ENCODE results near the gene MOB3B.

Gene MOB3B

DNA sequence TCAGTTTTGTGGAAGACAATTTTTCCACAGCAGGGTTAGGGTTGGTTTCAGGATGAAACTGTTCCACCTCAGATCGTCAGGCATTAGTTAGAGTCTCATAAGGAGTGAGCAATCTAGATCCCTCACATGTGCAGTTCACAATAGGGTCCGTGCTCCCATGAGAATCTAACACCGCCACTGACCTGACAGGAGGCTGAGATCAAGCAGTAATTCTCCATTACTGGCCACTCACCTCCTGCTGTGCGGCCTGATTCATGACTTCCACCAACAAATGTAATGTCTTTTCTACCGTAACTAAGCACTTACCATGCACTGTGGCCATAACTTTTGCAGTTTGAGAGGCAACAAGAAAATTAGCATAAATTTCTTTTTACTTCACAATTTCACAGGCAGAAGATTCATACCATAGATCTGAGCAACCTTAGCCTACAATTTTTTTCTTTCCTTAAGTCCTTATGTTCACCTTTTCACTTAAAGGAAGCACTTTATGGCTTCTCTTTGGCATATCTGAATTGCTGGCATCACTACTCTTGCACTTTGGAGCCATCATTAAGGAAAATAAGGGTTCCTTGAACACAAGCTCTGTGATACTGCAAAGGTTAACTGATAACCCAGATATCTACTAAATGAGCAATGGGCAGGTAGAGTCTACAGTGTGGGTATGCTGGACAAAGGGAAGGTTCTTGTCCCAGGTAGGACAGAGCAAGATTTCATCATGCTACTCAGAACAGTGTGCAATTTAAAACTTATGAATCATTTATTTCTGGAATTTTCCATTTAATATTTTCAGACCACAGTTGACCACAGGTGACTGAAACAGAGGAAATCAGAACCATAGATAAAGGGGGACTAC is 88.5 kb downstream of the MOB3B start:
- in situ Hi-C loops (cut with HindIII; ENCODE audit: low pct_ligation_motif_present, low sequenced_read_pairs), result no loop called here

DNA sequence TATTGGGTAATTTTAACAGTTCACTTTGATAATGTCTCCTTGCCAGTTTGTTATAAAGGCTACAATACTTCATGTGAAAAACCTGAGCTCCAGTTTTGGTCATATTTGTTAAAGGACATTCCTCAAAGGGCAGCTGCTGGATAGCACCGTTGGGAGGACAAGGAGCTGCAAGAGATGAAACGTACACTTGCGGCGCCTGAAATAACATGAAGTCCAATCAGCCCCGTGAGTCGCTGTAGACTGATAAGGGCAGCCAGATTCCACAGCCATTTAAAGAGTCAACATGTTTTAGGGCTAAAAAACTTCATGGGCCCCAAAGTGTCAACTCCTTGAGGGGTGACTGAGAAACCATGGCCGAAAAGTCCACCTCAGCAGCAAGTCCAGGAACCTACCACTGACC is 91.1 kb downstream of the MOB3B start:
- TF ChIP-seq, protein P1, sequence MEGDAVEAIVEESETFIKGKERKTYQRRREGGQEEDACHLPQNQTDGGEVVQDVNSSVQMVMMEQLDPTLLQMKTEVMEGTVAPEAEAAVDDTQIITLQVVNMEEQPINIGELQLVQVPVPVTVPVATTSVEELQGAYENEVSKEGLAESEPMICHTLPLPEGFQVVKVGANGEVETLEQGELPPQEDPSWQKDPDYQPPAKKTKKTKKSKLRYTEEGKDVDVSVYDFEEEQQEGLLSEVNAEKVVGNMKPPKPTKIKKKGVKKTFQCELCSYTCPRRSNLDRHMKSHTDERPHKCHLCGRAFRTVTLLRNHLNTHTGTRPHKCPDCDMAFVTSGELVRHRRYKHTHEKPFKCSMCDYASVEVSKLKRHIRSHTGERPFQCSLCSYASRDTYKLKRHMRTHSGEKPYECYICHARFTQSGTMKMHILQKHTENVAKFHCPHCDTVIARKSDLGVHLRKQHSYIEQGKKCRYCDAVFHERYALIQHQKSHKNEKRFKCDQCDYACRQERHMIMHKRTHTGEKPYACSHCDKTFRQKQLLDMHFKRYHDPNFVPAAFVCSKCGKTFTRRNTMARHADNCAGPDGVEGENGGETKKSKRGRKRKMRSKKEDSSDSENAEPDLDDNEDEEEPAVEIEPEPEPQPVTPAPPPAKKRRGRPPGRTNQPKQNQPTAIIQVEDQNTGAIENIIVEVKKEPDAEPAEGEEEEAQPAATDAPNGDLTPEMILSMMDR (IDR thresholded peaks at IDR 0.05; ENCODE audit: low read depth, low read length, missing control alignments), result no peak
- DNase-seq, result no peak
- Histone ChIP-seq H3K36me3 (replicated peaks) (no peaks in the 10 kb centered on the region), H3K27me3 (replicated peaks) (no peaks in the 10 kb centered on the region), H3K27ac (no peak overlapping the region), H3K4me3 (ENCODE audit: low read depth, low read length) (no peak overlapping the region)
- in situ Hi-C loops (cut with HindIII; ENCODE audit: low pct_ligation_motif_present, low sequenced_read_pairs), result no loop called here

More for the DNA sequence above, 88.5 kb downstream of the MOB3B start:
- TF ChIP-seq, protein P1 (IDR thresholded peaks at IDR 0.05; ENCODE audit: low read depth, low read length, missing control alignments), result no peak
- H3K4me3 ChIP-seq (ENCODE audit: low read depth, low read length), result no peak overlapping the region
- no peaks in the 10 kb centered on the region for H3K27me3 ChIP-seq (replicated peaks)
- DNase-seq, result peak; percentile 21
- H3K27ac ChIP-seq, result no peak overlapping the region
- H3K36me3 ChIP-seq (replicated peaks), result no peaks in the 10 kb centered on the region

DNA sequence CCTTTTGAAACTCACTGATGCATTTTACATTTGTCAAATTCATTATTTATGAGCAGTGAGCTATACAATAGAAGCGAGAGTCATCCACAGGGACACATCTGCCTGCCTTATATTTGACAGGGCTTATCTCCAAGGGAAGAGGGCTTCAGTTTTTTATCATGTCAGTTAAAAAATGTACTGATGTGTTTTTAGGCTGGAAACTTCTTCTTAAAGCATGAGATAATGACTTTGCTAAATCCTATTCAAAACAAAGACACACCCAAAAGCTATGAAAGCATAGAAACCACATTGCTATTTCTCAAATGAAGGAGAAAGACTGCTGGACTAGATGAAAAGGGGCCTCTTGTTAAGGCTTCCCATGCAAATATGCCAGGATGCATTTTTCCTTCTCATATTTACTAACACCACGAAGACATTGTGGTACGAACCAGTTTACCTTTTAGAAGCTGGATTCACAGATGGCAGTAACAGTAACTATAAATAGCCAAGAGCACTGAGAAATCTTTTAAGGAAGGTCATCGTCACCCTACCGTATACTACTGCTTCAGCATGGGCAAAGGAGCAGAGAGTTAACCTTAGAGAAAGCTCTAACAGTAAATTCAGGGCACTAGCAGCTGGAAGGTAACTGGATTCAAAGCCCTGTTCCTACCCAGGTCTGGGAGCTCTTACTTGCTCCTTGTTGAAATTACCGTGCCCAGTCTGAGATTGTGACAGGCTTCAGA is 91.8 kb downstream of the MOB3B start:
- in situ Hi-C loops (cut with HindIII; ENCODE audit: low pct_ligation_motif_present, low sequenced_read_pairs), result no loop called here
- no peak for DNase-seq
- H3K27me3 ChIP-seq (replicated peaks), result no peaks in the 10 kb centered on the region
- TF ChIP-seq, protein P1 (IDR thresholded peaks at IDR 0.05; ENCODE audit: low read depth, low read length, missing control alignments), result no peak
- H3K4me3 ChIP-seq (ENCODE audit: low read depth, low read length), result no peak overlapping the region
- H3K27ac ChIP-seq, result no peak overlapping the region
- no peaks in the 10 kb centered on the region for H3K36me3 ChIP-seq (replicated peaks)

DNA sequence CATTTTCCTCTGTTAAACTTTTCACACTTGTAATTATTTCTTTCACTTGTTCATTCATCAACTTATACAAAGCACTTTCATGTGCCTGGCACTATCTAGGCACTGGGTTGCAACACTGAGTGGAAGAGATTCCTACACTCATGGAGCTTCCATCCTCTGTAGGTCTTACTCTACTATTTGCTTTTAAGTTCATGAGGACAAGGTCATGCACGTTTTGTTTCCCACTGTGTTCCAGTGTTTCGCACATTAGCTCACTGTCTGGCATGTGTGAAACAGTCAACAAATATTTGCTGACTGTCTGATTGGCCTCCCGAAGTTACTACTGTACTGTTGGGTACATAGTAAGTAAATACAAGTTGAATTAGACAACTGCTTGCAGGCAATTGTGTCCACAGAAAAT is 93.4 kb downstream of the MOB3B start:
- peak; percentile 54 for DNase-seq
- Histone ChIP-seq H3K27ac (no peak overlapping the region), H3K27me3 (replicated peaks) (no peaks in the 10 kb centered on the region), H3K36me3 (replicated peaks) (no peaks in the 10 kb centered on the region), H3K4me3 (ENCODE audit: low read depth, low read length) (no peak overlapping the region)
- in situ Hi-C loops (cut with HindIII; ENCODE audit: low pct_ligation_motif_present, low sequenced_read_pairs), result no loop called here
- TF ChIP-seq, protein P1 (IDR thresholded peaks at IDR 0.05; ENCODE audit: low read depth, low read length, missing control alignments), result no peak

DNA sequence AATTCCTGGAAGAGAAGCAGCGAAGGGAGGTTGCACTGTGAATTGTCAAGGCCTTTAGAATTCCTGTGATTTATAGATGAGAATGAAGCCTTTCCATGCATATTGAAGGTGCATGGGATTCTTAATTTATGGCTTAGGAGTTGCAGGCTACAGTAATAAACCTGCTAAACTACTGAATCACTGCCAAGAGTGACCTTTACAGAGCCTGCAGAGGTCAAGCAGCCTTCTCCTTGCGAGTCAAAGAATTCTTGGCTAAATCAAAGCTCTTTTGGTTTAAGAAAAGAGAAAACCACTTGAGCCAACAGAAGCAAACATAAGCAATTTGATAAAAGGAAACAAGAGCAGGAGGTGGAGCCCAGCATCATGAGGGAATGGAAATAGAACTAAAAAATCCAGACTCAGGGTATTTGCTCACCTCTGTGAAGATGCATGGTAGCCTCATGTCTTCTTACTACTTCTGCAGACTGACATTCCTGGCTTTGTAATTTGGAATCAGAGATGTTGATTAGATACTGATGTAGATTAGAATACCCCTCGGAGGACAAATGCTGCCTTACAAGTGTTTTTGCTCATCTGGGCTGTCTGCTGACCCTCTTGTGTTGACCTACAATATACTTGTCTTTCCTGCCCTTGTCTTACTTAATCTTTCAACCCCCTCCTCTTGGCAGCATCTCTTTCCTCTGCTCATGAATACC is 95.8 kb downstream of the MOB3B start:
- Histone ChIP-seq H3K4me3 (ENCODE audit: low read depth, low read length) (no peak overlapping the region), H3K27me3 (replicated peaks) (no peaks in the 10 kb centered on the region), H3K27ac (no peak overlapping the region), H3K36me3 (replicated peaks) (no peaks in the 10 kb centered on the region)
- TF ChIP-seq, protein P1 (IDR thresholded peaks at IDR 0.05; ENCODE audit: low read depth, low read length, missing control alignments), result no peak
- DNase-seq, result no peak
- in situ Hi-C loops (cut with HindIII; ENCODE audit: low pct_ligation_motif_present, low sequenced_read_pairs), result no loop called here

Measured in brain microvascular endothelial cell (primary cell).